ENCODE measurements around the gene CLSTN2.

Gene CLSTN2

DNA sequence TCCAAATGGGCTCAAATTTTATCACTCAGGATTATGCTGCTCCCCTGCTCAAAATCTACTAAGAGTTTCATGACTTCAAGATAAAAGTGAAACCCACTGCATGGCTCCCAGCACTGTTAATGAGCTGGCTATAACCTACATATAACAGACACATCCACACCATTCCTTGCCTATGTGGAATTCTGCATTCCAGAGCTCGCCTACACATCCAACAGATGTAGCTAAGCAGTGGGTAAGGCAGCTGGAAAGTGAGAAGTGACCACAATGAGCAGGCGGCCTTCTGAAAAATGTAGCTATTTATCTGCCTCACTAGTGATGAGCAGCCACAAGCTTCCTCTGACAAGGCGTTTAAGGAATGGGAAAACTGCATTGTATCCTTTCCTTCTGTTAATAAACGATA is 650.8 kb downstream of the CLSTN2 start:
- TF ChIP-seq, protein P1, sequence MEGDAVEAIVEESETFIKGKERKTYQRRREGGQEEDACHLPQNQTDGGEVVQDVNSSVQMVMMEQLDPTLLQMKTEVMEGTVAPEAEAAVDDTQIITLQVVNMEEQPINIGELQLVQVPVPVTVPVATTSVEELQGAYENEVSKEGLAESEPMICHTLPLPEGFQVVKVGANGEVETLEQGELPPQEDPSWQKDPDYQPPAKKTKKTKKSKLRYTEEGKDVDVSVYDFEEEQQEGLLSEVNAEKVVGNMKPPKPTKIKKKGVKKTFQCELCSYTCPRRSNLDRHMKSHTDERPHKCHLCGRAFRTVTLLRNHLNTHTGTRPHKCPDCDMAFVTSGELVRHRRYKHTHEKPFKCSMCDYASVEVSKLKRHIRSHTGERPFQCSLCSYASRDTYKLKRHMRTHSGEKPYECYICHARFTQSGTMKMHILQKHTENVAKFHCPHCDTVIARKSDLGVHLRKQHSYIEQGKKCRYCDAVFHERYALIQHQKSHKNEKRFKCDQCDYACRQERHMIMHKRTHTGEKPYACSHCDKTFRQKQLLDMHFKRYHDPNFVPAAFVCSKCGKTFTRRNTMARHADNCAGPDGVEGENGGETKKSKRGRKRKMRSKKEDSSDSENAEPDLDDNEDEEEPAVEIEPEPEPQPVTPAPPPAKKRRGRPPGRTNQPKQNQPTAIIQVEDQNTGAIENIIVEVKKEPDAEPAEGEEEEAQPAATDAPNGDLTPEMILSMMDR (IDR thresholded peaks at IDR 0.05), result no peak
- Mint-ChIP-seq H3K4me1 (no peaks in the 10 kb centered on the region), H3K9me3 (no peaks in the 10 kb centered on the region), H3K36me3 (ENCODE audit: low read depth) (no peaks in the 10 kb centered on the region), H3K4me3 (no peak overlapping the region), H3K27me3 (ENCODE audit: low read depth, poor library complexity) (no peaks in the 10 kb centered on the region), H3K27ac (no peak overlapping the region)
- no peak for DNase-seq

- no peaks in the 10 kb centered on the region for H3K27me3 Mint-ChIP-seq (ENCODE audit: low read depth, poor library complexity)
- H3K9me3 Mint-ChIP-seq, result no peaks in the 10 kb centered on the region
- no peak overlapping the region for H3K4me3 Mint-ChIP-seq
- TF ChIP-seq, protein P1 (IDR thresholded peaks at IDR 0.05), result no peak
- H3K4me1 Mint-ChIP-seq, result no peaks in the 10 kb centered on the region
- no peak for DNase-seq
- no peaks in the 10 kb centered on the region for H3K36me3 Mint-ChIP-seq (ENCODE audit: low read depth)
- H3K27ac Mint-ChIP-seq, result no peak overlapping the region
Observed at GRCh38 chr3:140586311-140586710, 651.3 kb downstream of the CLSTN2 start.

DNA sequence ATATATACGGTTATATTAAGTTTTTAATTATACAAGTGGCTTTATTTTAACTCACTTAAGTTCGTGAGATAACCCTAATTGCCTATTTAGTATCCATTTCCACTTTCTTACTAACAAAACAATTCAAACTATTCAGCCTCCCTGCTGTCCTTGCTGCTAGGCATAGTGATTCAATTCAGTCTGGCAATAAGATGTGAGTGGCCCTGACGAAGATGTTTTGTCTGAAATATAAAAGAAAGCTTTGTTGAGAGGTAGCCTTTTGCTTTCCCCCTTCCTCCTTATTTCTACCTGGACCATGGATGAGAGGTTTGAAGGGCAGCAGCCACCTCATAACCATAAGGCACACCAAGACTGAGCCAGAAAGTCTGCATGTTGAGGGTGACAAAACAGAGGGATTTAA is 653.6 kb downstream of the CLSTN2 start:
- no peaks in the 10 kb centered on the region for H3K9me3 Mint-ChIP-seq
- H3K4me1 Mint-ChIP-seq, result no peaks in the 10 kb centered on the region
- DNase-seq, result no peak
- H3K27me3 Mint-ChIP-seq (ENCODE audit: low read depth, poor library complexity), result peaks cover 12% of the 10 kb centered on the region
- H3K27ac Mint-ChIP-seq, result no peak overlapping the region
- no peak overlapping the region for H3K4me3 Mint-ChIP-seq
- no peaks in the 10 kb centered on the region for H3K36me3 Mint-ChIP-seq (ENCODE audit: low read depth)
- TF ChIP-seq, protein P1 (IDR thresholded peaks at IDR 0.05), result no peak

- no peak for DNase-seq
- H3K36me3 Mint-ChIP-seq (ENCODE audit: low read depth), result no peaks in the 10 kb centered on the region
- H3K4me1 Mint-ChIP-seq, result no peaks in the 10 kb centered on the region
- TF ChIP-seq, protein P1 (IDR thresholded peaks at IDR 0.05), result no peak
- no peak overlapping the region for H3K27ac Mint-ChIP-seq
- no peak overlapping the region for H3K4me3 Mint-ChIP-seq
- no peaks in the 10 kb centered on the region for H3K9me3 Mint-ChIP-seq
- peaks cover 16% of the 10 kb centered on the region for H3K27me3 Mint-ChIP-seq (ENCODE audit: low read depth, poor library complexity)
Observed at GRCh38 chr3:140593766-140594165, 658.8 kb downstream of the CLSTN2 start.

- TF ChIP-seq, protein P1 (IDR thresholded peaks at IDR 0.05), result no peak
- no peak overlapping the region for H3K4me3 Mint-ChIP-seq
- H3K36me3 Mint-ChIP-seq (ENCODE audit: low read depth), result no peaks in the 10 kb centered on the region
- DNase-seq, result no peak
- H3K4me1 Mint-ChIP-seq, result no peaks in the 10 kb centered on the region
- peaks cover 16% of the 10 kb centered on the region for H3K27me3 Mint-ChIP-seq (ENCODE audit: low read depth, poor library complexity)
- no peaks in the 10 kb centered on the region for H3K9me3 Mint-ChIP-seq
- H3K27ac Mint-ChIP-seq, result no peak overlapping the region
Observed at GRCh38 chr3:140595295-140595694, 660.3 kb downstream of the CLSTN2 start.

GRCh38 chr3:140597364-140597763 is 662.4 kb downstream of the CLSTN2 start:
- Mint-ChIP-seq H3K27ac (no peak overlapping the region), H3K36me3 (ENCODE audit: low read depth) (no peaks in the 10 kb centered on the region), H3K27me3 (ENCODE audit: low read depth, poor library complexity) (peaks cover 16% of the 10 kb centered on the region), H3K9me3 (no peaks in the 10 kb centered on the region), H3K4me3 (no peak overlapping the region), H3K4me1 (no peaks in the 10 kb centered on the region)
- TF ChIP-seq, protein P1 (IDR thresholded peaks at IDR 0.05), result no peak
- DNase-seq, result no peak

Data from nephron progenitor cell (in vitro differentiated cells).